Endothelial cell of hepatic sinusoid (primary cell): Measurements from ENCODE around the gene GOLGA6L2.

Experiments used
- in situ Hi-C: cut with HindIII; loops from 2 replicates; pipeline ENCODE4 v1.10.0; 2017; ENCODE audit warnings: low sequenced_read_pairs

GOLGA6L2 gene

DNA sequence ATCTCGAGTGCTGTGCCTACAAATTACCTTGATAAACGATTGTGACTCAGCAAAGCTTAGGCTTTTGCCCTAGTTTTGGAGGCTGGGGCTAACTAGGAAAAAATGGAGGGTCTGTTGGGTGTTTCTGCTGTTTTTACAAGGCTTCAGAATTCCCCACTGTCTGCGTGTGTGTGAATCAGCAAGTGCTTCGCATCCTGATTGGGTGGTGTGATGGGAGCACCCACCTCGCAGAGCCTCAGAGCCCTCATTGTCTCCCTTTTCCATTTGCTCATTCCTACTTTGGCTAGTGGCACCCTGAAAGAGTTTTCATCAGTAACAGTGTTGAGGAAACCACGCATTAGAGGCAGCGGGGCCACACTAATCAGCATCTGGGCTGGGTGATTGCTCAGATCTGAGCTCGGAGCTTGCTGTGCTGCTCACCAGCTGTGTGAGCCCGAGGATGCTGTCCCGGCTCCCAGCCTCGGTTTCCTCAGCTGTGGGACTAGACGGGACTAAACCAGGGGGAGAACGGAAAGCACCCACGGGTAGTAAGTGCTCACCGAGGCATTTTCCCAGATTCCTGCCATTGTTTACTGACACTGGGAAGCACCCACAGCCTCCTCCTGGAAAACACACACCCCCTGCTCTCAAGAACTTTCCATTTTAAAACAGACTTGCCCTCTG, 51.9 kb downstream of the GOLGA6L2 start:
- in situ Hi-C loops, result no loop called here
